Colonic mucosa (tissue), 4 donors: ENCODE data around the gene PCGF1. TPM values are rescaled to one million over a fixed set of nuclear protein-coding genes. Genes with fewer than 3 reads are reported as not detected.
"Not testable (repeated sequence)": the region's sequence is repeated elsewhere in the genome, so short reads cannot be mapped to it uniquely, and the experiment has no call there.

Experiments used
- DNase-seq: peaks from one replicate; pipeline ENCODE4 v3.0.0-alpha.2; 2020
- H3K27ac ChIP-seq: fragments of 200-600 bp; one replicate; pipeline ENCODE4 v1.8.0; 2021
- H3K27me3 ChIP-seq: fragments of 200-600 bp; one replicate; pipeline ENCODE4 v1.8.0; 2021
- H3K36me3 ChIP-seq: fragments of 200-600 bp; one replicate; pipeline ENCODE4 v1.8.0; 2021
- H3K4me1 ChIP-seq: fragments of 200-600 bp; one replicate; pipeline ENCODE4 v1.8.0; 2021; ENCODE audit warnings: mild to moderate bottlenecking
- H3K4me3 ChIP-seq: fragments of 200-600 bp; one replicate; pipeline ENCODE4 v1.8.0; 2021
- H3K9ac ChIP-seq, 2 donors: one replicate each; pipeline ENCODE4 v1.7.0; 2013; ENCODE audit warnings: control low read depth in 2 of 2, low read depth in 2 of 2, low read length in 2 of 2
- H3K9me3 ChIP-seq: fragments of 200-600 bp; one replicate; pipeline ENCODE4 v1.8.0; 2021
- intact Hi-C: fragments of 100-400 bp; cut with DNase I; formaldehyde crosslinking; loops from one replicate; pipeline ENCODE4 v1.14.1; 2022
- total RNA-seq, 2 donors: library from RNA; stranded (reverse); fragmentation: NEBNext Ultra II Directional in 1 of 2; extraction: Animal tissue kit (Norgen Biotek cat#: 25700) in 1 of 2; gene quantifications; one replicate each; pipeline ENCODE4 v1.2.1, GENCODE V29; 2021
- TF ChIP-seq, protein P1 (sequence below): fragments of 200-600 bp; IDR thresholded peaks from one replicate; pipeline ENCODE4 v1.8.0; 2022; ENCODE audit warnings: antibody characterized with exemption, mild to moderate bottlenecking
- donor health status: healthy.
- donor health status: DM: no; HTN: no; CAD: no.
- donor health status: DM: no; HTN: no; CAD: no.

Gene PCGF1
- total RNA-seq, 2 donors from 2014 or later: 16.1 to 19.9 TPM

DNA sequence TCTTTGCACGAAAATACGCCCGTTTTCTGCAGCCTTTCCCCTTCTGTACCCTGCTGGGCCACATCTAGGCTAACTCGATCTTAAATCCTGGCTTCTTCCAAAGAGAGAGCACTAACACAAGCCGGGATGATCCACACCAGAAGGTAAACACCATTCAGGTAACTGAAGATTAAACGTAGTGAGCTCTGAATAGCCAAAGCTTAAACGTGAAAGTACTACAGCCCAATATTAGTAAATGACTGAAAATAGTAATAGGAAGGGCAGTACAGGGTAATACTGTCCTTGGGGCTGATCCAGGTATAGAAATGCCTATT is 34.6 kb downstream of the PCGF1 start:
- Histone ChIP-seq H3K4me3 (peak overlapping the region; percentile 55), H3K36me3 (peaks cover 4% of the 10 kb centered on the region), H3K27me3 (no peaks in the 10 kb centered on the region), H3K9ac (peak overlapping the region; percentile 69 to 96), H3K27ac (peak overlapping the region; percentile 88), H3K4me1 (peaks cover 9% of the 10 kb centered on the region), H3K9me3 (no peaks in the 10 kb centered on the region)
- TF ChIP-seq, protein P1, sequence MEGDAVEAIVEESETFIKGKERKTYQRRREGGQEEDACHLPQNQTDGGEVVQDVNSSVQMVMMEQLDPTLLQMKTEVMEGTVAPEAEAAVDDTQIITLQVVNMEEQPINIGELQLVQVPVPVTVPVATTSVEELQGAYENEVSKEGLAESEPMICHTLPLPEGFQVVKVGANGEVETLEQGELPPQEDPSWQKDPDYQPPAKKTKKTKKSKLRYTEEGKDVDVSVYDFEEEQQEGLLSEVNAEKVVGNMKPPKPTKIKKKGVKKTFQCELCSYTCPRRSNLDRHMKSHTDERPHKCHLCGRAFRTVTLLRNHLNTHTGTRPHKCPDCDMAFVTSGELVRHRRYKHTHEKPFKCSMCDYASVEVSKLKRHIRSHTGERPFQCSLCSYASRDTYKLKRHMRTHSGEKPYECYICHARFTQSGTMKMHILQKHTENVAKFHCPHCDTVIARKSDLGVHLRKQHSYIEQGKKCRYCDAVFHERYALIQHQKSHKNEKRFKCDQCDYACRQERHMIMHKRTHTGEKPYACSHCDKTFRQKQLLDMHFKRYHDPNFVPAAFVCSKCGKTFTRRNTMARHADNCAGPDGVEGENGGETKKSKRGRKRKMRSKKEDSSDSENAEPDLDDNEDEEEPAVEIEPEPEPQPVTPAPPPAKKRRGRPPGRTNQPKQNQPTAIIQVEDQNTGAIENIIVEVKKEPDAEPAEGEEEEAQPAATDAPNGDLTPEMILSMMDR: no peak
- no peak for DNase-seq
- intact Hi-C loops: no loop called here

- peaks cover 4% of the 10 kb centered on the region for H3K36me3 ChIP-seq
- peak; percentile 96 for DNase-seq
- H3K4me3 ChIP-seq: peak within 1 kb of the TSS; percentile 55
- TF ChIP-seq, protein P1: no peak
- peaks cover 9% of the 10 kb centered on the region for H3K4me1 ChIP-seq
- H3K27me3 ChIP-seq: no peaks in the 10 kb centered on the region
- no peaks in the 10 kb centered on the region for H3K9me3 ChIP-seq
- H3K9ac ChIP-seq: peak within 1 kb of the TSS; percentile 84 to 96
- intact Hi-C loops: no loop called here
- peak within 1 kb of the TSS; percentile 88 for H3K27ac ChIP-seq
Measured at GRCh38 chr2:74472086-74472944, 35.2 kb downstream of the PCGF1 start, which contains the start of gene MRPL53. TSS of gene MRPL53 (minus strand) at chr2:74472680. CDS start at chr2:74472660, 20 bp downstream.

DNA sequence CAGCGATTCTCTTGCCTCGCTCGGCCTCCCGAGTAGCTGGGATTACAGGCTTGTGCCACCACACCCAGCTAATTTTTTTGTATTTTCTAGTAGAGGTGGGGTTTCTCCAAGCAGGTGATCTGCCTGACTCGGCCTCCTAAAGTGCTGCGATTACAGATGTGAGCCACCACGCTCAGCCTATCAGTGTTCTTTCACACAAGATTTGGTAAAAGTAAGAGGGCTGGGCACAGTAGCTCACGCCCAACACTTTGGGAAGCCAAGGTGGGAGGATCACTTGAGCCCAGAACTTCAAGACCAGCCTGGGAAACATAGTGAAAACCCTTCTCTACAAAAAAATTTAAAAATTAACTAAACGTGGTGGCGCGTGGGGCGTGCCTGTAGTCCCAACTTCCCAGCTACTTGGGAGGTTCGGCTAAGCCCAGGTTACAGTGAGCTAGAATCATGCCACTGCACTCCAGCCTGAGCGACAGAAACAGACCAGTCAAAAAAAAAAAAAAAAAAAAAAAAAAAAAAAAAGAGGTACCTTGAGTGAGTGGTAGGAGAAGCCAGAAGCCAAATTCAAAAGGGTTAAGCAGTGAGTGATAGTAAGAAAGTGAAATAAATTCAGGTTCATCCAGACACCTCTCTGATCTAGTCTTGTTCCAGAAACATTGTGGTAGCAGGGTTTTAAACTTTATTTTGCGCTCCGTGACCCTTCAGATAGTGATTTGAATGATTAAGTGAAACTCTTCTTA is 36.0 kb downstream of the PCGF1 start:
- H3K9ac ChIP-seq: peak overlapping the region; percentile 84 to 96
- TF ChIP-seq, protein P1: no peak
- H3K4me3 ChIP-seq: peak overlapping the region; percentile 55
- H3K27me3 ChIP-seq: no peaks in the 10 kb centered on the region
- peak overlapping the region; percentile 88 for H3K27ac ChIP-seq
- H3K36me3 ChIP-seq: peaks cover 4% of the 10 kb centered on the region
- no peaks in the 10 kb centered on the region for H3K9me3 ChIP-seq
- peaks cover 9% of the 10 kb centered on the region for H3K4me1 ChIP-seq
- no peak for DNase-seq
- intact Hi-C loops: no loop called here

- H3K27me3 ChIP-seq, H3K9me3 ChIP-seq, H3K4me3 ChIP-seq, H3K27ac ChIP-seq, H3K36me3 ChIP-seq, H3K9ac ChIP-seq, intact Hi-C loops, DNase-seq, H3K4me1 ChIP-seq: not testable (repeated sequence)
Measured at GRCh38 chr2:74470742-74471141, 36.8 kb downstream of the PCGF1 start.

- DNase-seq: no peak
- H3K4me3 ChIP-seq: peak overlapping the region; percentile 99
- peak overlapping the region; percentile 81 to 83 for H3K9ac ChIP-seq
- TF ChIP-seq, protein P1: no peak
- H3K36me3 ChIP-seq: no peaks in the 10 kb centered on the region
- peak overlapping the region; percentile 76 for H3K27ac ChIP-seq
- no peaks in the 10 kb centered on the region for H3K9me3 ChIP-seq
- no peaks in the 10 kb centered on the region for H3K27me3 ChIP-seq
- intact Hi-C loops: no loop called here
- H3K4me1 ChIP-seq: peaks cover 7% of the 10 kb centered on the region
Measured at GRCh38 chr2:74464406-74464805, 43.1 kb downstream of the PCGF1 start.

- Histone ChIP-seq H3K36me3 (no peaks in the 10 kb centered on the region), H3K27me3 (no peaks in the 10 kb centered on the region), H3K4me1 (peaks cover 7% of the 10 kb centered on the region), H3K9me3 (no peaks in the 10 kb centered on the region), H3K9ac (no peak overlapping the region), H3K4me3 (no peak overlapping the region), H3K27ac (no peak overlapping the region)
- TF ChIP-seq, protein P1: no peak
- no peak for DNase-seq
- intact Hi-C loops: no loop called here
Measured at GRCh38 chr2:74462786-74463105, 44.7 kb downstream of the PCGF1 start.
